WTC11 (cell line): Measurements from ENCODE around the gene CARHSP1. TPM values are rescaled to one million over a fixed set of nuclear protein-coding genes. Genes with fewer than 3 reads are reported as not detected.

Source experiments
- ATAC-seq: fragments of 200-7000 bp; cut with Tn5 transposase; 2 replicates; pipeline ENCODE4 v1.10.0; 2021; ENCODE audit warnings: mild to moderate bottlenecking, moderate library complexity
- CTCF ChIA-PET: fragments of 300-600 bp; sonication (Branson Sonifier 250); formaldehyde crosslinking; loops from one replicate; lab custom pipeline; 2021; ENCODE audit warnings: antibody characterized with exemption; lab: Charles Lee
- POLR2A ChIA-PET: fragments of 350-600 bp; sonication (Branson Sonifier 250); formaldehyde crosslinking; loops from one replicate; lab custom pipeline; 2021; ENCODE audit warnings: antibody characterized with exemption; lab: Charles Lee
- DNase-seq: peaks from one replicate; pipeline ENCODE4 v3.0.0; 2021; ENCODE audit warnings: low spot score
- H3K27ac Mint-ChIP-seq: 2 replicates; pipeline ENCODE4 v1.8.0; 2021; ENCODE audit warnings: mixed read lengths
- H3K27me3 Mint-ChIP-seq: 2 replicates; pipeline ENCODE4 v1.8.0; 2021; ENCODE audit warnings: low read depth, mild to moderate bottlenecking, moderate library complexity, mixed read lengths
- H3K36me3 Mint-ChIP-seq: 2 replicates; pipeline ENCODE4 v1.8.0; 2021; ENCODE audit warnings: mixed read lengths
- H3K4me1 Mint-ChIP-seq: 2 replicates; pipeline ENCODE4 v1.8.0; 2022; ENCODE audit warnings: mixed read lengths
- H3K4me3 Mint-ChIP-seq: 2 replicates; pipeline ENCODE4 v1.8.0; 2021; ENCODE audit warnings: mild to moderate bottlenecking, moderate library complexity, mixed read lengths
- H3K9me3 Mint-ChIP-seq: 2 replicates; pipeline ENCODE4 v1.8.0; 2021; ENCODE audit warnings: mixed read lengths
- ATF1 ChIP-seq: sonication (generic); formaldehyde crosslinking; IDR thresholded peaks from 2 replicates; pipeline ENCODE4 v1.8.1; 2023; ENCODE audit warnings: mild to moderate bottlenecking, moderate library complexity, missing genetic modification reagents
- CDX4 ChIP-seq: fragments of 250-450 bp; sonication (Bioruptor Pico); IDR thresholded peaks from 2 replicates; pipeline ENCODE4 v1.9.0; 2021; ENCODE audit warnings: moderate library complexity, mild to moderate bottlenecking, inconsistent platforms, borderline replicate concordance
- E2F4 ChIP-seq: sonication (generic); formaldehyde crosslinking; IDR thresholded peaks from 2 replicates; pipeline ENCODE4 v1.8.1; 2022; ENCODE audit warnings: low read depth, mild to moderate bottlenecking, moderate library complexity, missing genetic modification reagents, borderline replicate concordance
- ERG ChIP-seq: fragments of 250-450 bp; sonication (Bioruptor Pico); IDR thresholded peaks from 2 replicates; pipeline ENCODE4 v1.8.0; 2021; ENCODE audit warnings: mild to moderate bottlenecking
- FOXJ3 ChIP-seq: sonication (generic); formaldehyde crosslinking; IDR thresholded peaks from 2 replicates; pipeline ENCODE4 v1.9.0; 2021; ENCODE audit warnings: missing genetic modification reagents, mild to moderate bottlenecking, borderline replicate concordance
- GABPB1 ChIP-seq: sonication (generic); formaldehyde crosslinking; IDR thresholded peaks from 2 replicates; pipeline ENCODE4 v1.8.1; 2023; ENCODE audit warnings: mild to moderate bottlenecking, missing genetic modification reagents
- GTF2I ChIP-seq: fragments of 250-450 bp; sonication (Bioruptor Pico); conservative IDR thresholded peaks from 2 replicates; pipeline ENCODE4 v1.4.0; 2021; ENCODE audit warnings: mild to moderate bottlenecking
- IRF1 ChIP-seq: sonication (generic); formaldehyde crosslinking; IDR thresholded peaks from 2 replicates; pipeline ENCODE4 v1.8.0; 2023; ENCODE audit warnings: missing genetic modification reagents
- IRF2 ChIP-seq: sonication (generic); formaldehyde crosslinking; IDR thresholded peaks from 2 replicates; pipeline ENCODE4 v1.8.0; 2022; ENCODE audit warnings: low read depth, missing genetic modification reagents, borderline replicate concordance
- JAZF1 ChIP-seq: fragments of 250-450 bp; sonication (Bioruptor Pico); IDR thresholded peaks from 2 replicates; pipeline ENCODE4 v1.9.0; 2021; ENCODE audit warnings: moderate library complexity, mild to moderate bottlenecking, inconsistent platforms
- KAT7 ChIP-seq: sonication (generic); formaldehyde crosslinking; IDR thresholded peaks from 2 replicates; pipeline ENCODE4 v1.8.1; 2023; ENCODE audit warnings: missing genetic modification reagents, mild to moderate bottlenecking, borderline replicate concordance
- MAX ChIP-seq: sonication (generic); formaldehyde crosslinking; IDR thresholded peaks from 2 replicates; pipeline ENCODE4 v1.8.0; 2022; ENCODE audit warnings: mild to moderate bottlenecking, missing genetic modification reagents
- NR1H2 ChIP-seq: sonication (generic); formaldehyde crosslinking; IDR thresholded peaks from 2 replicates; pipeline ENCODE4 v1.9.0; 2021; ENCODE audit warnings: mild to moderate bottlenecking, moderate library complexity, missing genetic modification reagents
- PRRX2 ChIP-seq: fragments of 250-450 bp; sonication (Bioruptor Pico); IDR thresholded peaks from 2 replicates; pipeline ENCODE4 v1.8.0; 2021; ENCODE audit warnings: mild to moderate bottlenecking
- SMAD3 ChIP-seq: sonication (generic); formaldehyde crosslinking; IDR thresholded peaks from 2 replicates; pipeline ENCODE4 v1.8.0; 2022; ENCODE audit warnings: missing genetic modification reagents, mild to moderate bottlenecking, borderline replicate concordance
- TP53 ChIP-seq: sonication (generic); formaldehyde crosslinking; IDR thresholded peaks from 2 replicates; pipeline ENCODE4 v1.8.1; 2023; ENCODE audit warnings: mild to moderate bottlenecking, missing genetic modification reagents
- USF1 ChIP-seq: sonication (generic); formaldehyde crosslinking; IDR thresholded peaks from 2 replicates; pipeline ENCODE4 v1.8.0; 2022; ENCODE audit warnings: mild to moderate bottlenecking, missing genetic modification reagents
- ZBTB43 ChIP-seq: sonication (generic); formaldehyde crosslinking; IDR thresholded peaks from 2 replicates; pipeline ENCODE4 v1.8.1; 2023; ENCODE audit warnings: mild to moderate bottlenecking, missing genetic modification reagents
- ZMAT4 ChIP-seq: fragments of 250-450 bp; sonication (Bioruptor Pico); IDR thresholded peaks from 2 replicates; pipeline ENCODE4 v1.9.0; 2021; ENCODE audit warnings: mild to moderate bottlenecking
- ZNF138 ChIP-seq: sonication (generic); formaldehyde crosslinking; conservative IDR thresholded peaks from 2 replicates; pipeline ENCODE4 v1.8.1; 2022; ENCODE audit warnings: mild to moderate bottlenecking, moderate library complexity, missing genetic modification reagents
- ZNF219 ChIP-seq: sonication (generic); formaldehyde crosslinking; IDR thresholded peaks from 2 replicates; pipeline ENCODE4 v1.8.0; 2023; ENCODE audit warnings: missing genetic modification reagents, mild to moderate bottlenecking, borderline replicate concordance
- ZNF317 ChIP-seq: sonication (generic); formaldehyde crosslinking; IDR thresholded peaks from 2 replicates; pipeline ENCODE4 v1.8.1; 2023; ENCODE audit warnings: low read depth, mild to moderate bottlenecking, moderate library complexity, missing genetic modification reagents, borderline replicate concordance
- ZSCAN18 ChIP-seq: fragments of 250-450 bp; sonication (Bioruptor Pico); IDR thresholded peaks from 2 replicates; pipeline ENCODE4 v2.1.2; 2022; ENCODE audit warnings: mild to moderate bottlenecking, moderate library complexity
- total RNA-seq: library from RNA; stranded (reverse); gene quantifications from 3 replicates; pipeline ENCODE4 v1.2.3, GENCODE V29; 2021

The CARHSP1 gene
- total RNA-seq, 1 experiment from 2014 or later: 261 TPM

- no peak for TF ChIP-seq ERG (CRISPR knock-in tag)
- TF ChIP-seq MAX (CRISPR knock-in tag): no peak
- TF ChIP-seq ZNF138 (CRISPR knock-in tag): no peak
- no peak for TF ChIP-seq NR1H2 (CRISPR knock-in tag)
- TF ChIP-seq CDX4 (CRISPR knock-in tag): no peak
- TF ChIP-seq USF1 (CRISPR knock-in tag): no peak
- no peak for TF ChIP-seq ATF1 (CRISPR knock-in tag)
- TF ChIP-seq ZNF317 (CRISPR knock-in tag): no peak
- no peak for TF ChIP-seq GABPB1
- no peak for TF ChIP-seq PRRX2 (CRISPR knock-in tag)
- TF ChIP-seq SMAD3 (CRISPR knock-in tag): no peak
- no peak for TF ChIP-seq ZSCAN18 (CRISPR knock-in tag)
- no peak for TF ChIP-seq JAZF1
Measured at GRCh38 chr16:8855051-8855786, 13.6 kb downstream of the CARHSP1 start (continued).

- H3K9me3 Mint-ChIP-seq: no peaks in the 10 kb centered on the region
- ATAC-seq (no peak; the same call in 1 of the 2 replicates), DNase-seq (no peak)
- H3K27ac Mint-ChIP-seq: no peak overlapping the region; the same call in 1 of the 2 replicates
- TF ChIP-seq ZMAT4 (CRISPR knock-in tag) (no peak), KAT7 (CRISPR knock-in tag) (no peak)
- ChIA-PET CTCF (interaction anchor here (0.7 to 3.4 kb wide), 6 partner anchors 8 to 82 kb away, joined by 3 to 12 read pairs (median 6); partner anchors contain the start of gene CARHSP1), POLR2A (interaction anchor here (2.5 kb wide), 1 partner anchor 14 kb away, joined by 10 read pairs; the partner anchor contains the start of gene CARHSP1)
- H3K36me3 Mint-ChIP-seq: peaks cover 73% of the 10 kb centered on the region
- H3K4me1 Mint-ChIP-seq: peaks cover 56% of the 10 kb centered on the region
- no peaks in the 10 kb centered on the region for H3K27me3 Mint-ChIP-seq
- no peak overlapping the region for H3K4me3 Mint-ChIP-seq
Measured at GRCh38 chr16:8854298-8854948, 14.4 kb downstream of the CARHSP1 start.

- Mint-ChIP-seq H3K9me3 (no peaks in the 10 kb centered on the region), H3K27ac (peak overlapping the region; percentile 83), H3K36me3 (peaks cover 73% of the 10 kb centered on the region), H3K27me3 (no peaks in the 10 kb centered on the region), H3K4me1 (peaks cover 59% of the 10 kb centered on the region), H3K4me3 (no peak overlapping the region)
- ChIA-PET POLR2A (interaction anchor here (1.0 to 2.5 kb wide), 2 partner anchors 15 to 22 kb away, joined by 3 to 10 read pairs; partner anchors contain the start of gene CARHSP1), CTCF (interaction anchor here (0.7 to 3.4 kb wide), 6 partner anchors 26 to 160 kb away, joined by 3 to 12 read pairs (median 4); no protein-coding TSS in a partner anchor)
- ATAC-seq: no peak
- DNase-seq: no peak
- TF ChIP-seq TP53 (CRISPR knock-in tag) (no peak), JAZF1 (no peak), ZBTB43 (CRISPR knock-in tag) (no peak), E2F4 (CRISPR knock-in tag) (no peak), ZNF138 (CRISPR knock-in tag) (no peak), GTF2I (CRISPR knock-in tag) (no peak), IRF1 (CRISPR knock-in tag) (no peak), IRF2 (CRISPR knock-in tag) (no peak), ZNF219 (CRISPR knock-in tag) (no peak), PRRX2 (CRISPR knock-in tag) (no peak), FOXJ3 (CRISPR knock-in tag) (no peak)
Measured at GRCh38 chr16:8853611-8854010, 15.2 kb downstream of the CARHSP1 start.
